CD4-positive, alpha-beta T cell treated with Interferon gamma for 1 hour (primary cell): Measurements from ENCODE around the gene RAB4A.
"Not testable (repeated sequence)": the region's sequence is repeated elsewhere in the genome, so short reads cannot be mapped to it uniquely, and the experiment has no call there.

Source experiments
- DNase-seq: peaks from one replicate; pipeline ENCODE4 v3.0.0-alpha.2; 2020

RAB4A gene

GRCh38 chr1:229273507-229274232, 2.8 kb downstream of the RAB4A start:
- no peak for DNase-seq

GRCh38 chr1:229275005-229275404, 4.1 kb downstream of the RAB4A start:
- DNase-seq = no peak

GRCh38 chr1:229278120-229278741, 7.3 kb downstream of the RAB4A start:
- DNase-seq = no peak

GRCh38 chr1:229279242-229279641, 8.3 kb downstream of the RAB4A start:
- DNase-seq = no peak

- no peak for DNase-seq
Measured at GRCh38 chr1:229280037-229280828, 9.3 kb downstream of the RAB4A start.

GRCh38 chr1:229280921-229281320, 10.0 kb downstream of the RAB4A start:
- DNase-seq = no peak

GRCh38 chr1:229281339-229281926, 10.5 kb downstream of the RAB4A start:
- no peak for DNase-seq

- no peak for DNase-seq
Measured at GRCh38 chr1:229282295-229282823, 11.4 kb downstream of the RAB4A start.

GRCh38 chr1:229283183-229283611, 12.3 kb downstream of the RAB4A start:
- DNase-seq = no peak

GRCh38 chr1:229284887-229285286, 14.0 kb downstream of the RAB4A start:
- DNase-seq = no peak

- no peak for DNase-seq
Measured at GRCh38 chr1:229285440-229285839, 14.5 kb downstream of the RAB4A start.

- no peak for DNase-seq
Measured at GRCh38 chr1:229286099-229286766, 15.3 kb downstream of the RAB4A start.

- no peak for DNase-seq
Measured at GRCh38 chr1:229287267-229287666, 16.4 kb downstream of the RAB4A start.

GRCh38 chr1:229288516-229288915, 17.6 kb downstream of the RAB4A start:
- DNase-seq = no peak

GRCh38 chr1:229291686-229292085, 20.8 kb downstream of the RAB4A start:
- DNase-seq = not testable (repeated sequence)

GRCh38 chr1:229293528-229294204, 22.8 kb downstream of the RAB4A start:
- no peak for DNase-seq

GRCh38 chr1:229295745-229296144, 24.8 kb downstream of the RAB4A start:
- DNase-seq = no peak

GRCh38 chr1:229296541-229296941, 25.6 kb downstream of the RAB4A start:
- no peak for DNase-seq

GRCh38 chr1:229297746-229298145, 26.8 kb downstream of the RAB4A start:
- DNase-seq = no peak

- no peak for DNase-seq
Measured at GRCh38 chr1:229298420-229298819, 27.5 kb downstream of the RAB4A start.

GRCh38 chr1:229298887-229299503, 28.1 kb downstream of the RAB4A start:
- no peak for DNase-seq
